Sigmoid colon (tissue), 7 donors: Measurements from ENCODE around the gene SLC16A3. TPM values are rescaled to one million over a fixed set of nuclear protein-coding genes. Genes with fewer than 3 reads are reported as not detected.
A peak's percentile ranks its signal among the peaks of the same experiment; 100 is the strongest.

Experiments used
- DNase-seq: peaks from one replicate; pipeline ENCODE4 v3.0.0-alpha.2; 2019
- H3K27ac ChIP-seq, 4 donors: fragments of 200-600 bp; sonication (generic); one replicate each; pipeline ENCODE4 v1.5.1; 2016 to 2019; ENCODE audit warnings: mild to moderate bottlenecking in 1 of 4
- H3K27me3 ChIP-seq, 3 donors: fragments of 200-600 bp; sonication (generic); one replicate each; pipeline ENCODE4 v1.5.1; 2019; ENCODE audit warnings: mild to moderate bottlenecking in 1 of 3
- H3K36me3 ChIP-seq, 4 donors: fragments of 200-600 bp; sonication (generic); one replicate each; pipeline ENCODE4 v1.5.1; 2016 to 2019
- H3K4me1 ChIP-seq, 4 donors: fragments of 200-600 bp; sonication (generic); one replicate each; pipeline ENCODE4 v1.5.1; 2017 to 2019
- H3K4me3 ChIP-seq, 4 donors: fragments of 200-600 bp; sonication (generic); one replicate each; pipeline ENCODE4 v1.5.1; 2017 to 2019; ENCODE audit warnings: mild to moderate bottlenecking in 2 of 4, moderate library complexity in 1 of 4
- H3K9me3 ChIP-seq, 4 donors: fragments of 200-600 bp in 3 of 4; sonication (generic) in 3 of 4; one replicate each; pipeline versions ENCODE4 v1.5.1 to v1.6.1; 2013 to 2019
- EP300 ChIP-seq, 4 donors: sonication (generic); formaldehyde crosslinking; IDR thresholded peaks; one replicate each; pipeline ENCODE4 v1.6.1; 2017; ENCODE audit warnings: antibody characterized with exemption in 4 of 4
- POLR2A ChIP-seq, 2 donors: fragments of 450-650 bp; IDR thresholded peaks; one replicate each; pipeline ENCODE4 v1.6.1; 2016; ENCODE audit warnings: antibody characterized with exemption in 2 of 2, mild to moderate bottlenecking in 2 of 2, moderate library complexity in 2 of 2
- POLR2AphosphoS5 ChIP-seq, 4 donors: sonication (generic); formaldehyde crosslinking; IDR thresholded peaks; one replicate each; pipeline ENCODE4 v1.6.1; 2017; ENCODE audit warnings: antibody characterized with exemption in 4 of 4
- WGBS, 2 donors: extraction: QIAGEN DNeasy Blood & Tissue Kit; methylation state at CpG; one replicate each; pipeline ENCODE4 v1.1.7; 2013; 5-methylcytosine and 5-hydroxymethylcytosine counted together
- intact Hi-C: fragments of 100-400 bp; cut with DNase I; formaldehyde crosslinking; loops from one replicate; pipeline ENCODE4 v1.15.1; 2023
- polyA plus RNA-seq, 3 donors: library from polyadenylated mRNA; stranded (reverse); fragments of 200-250 nt; gene quantifications; one replicate each; pipeline ENCODE4 v1.2.3, GENCODE V29; 2013
- total RNA-seq, 4 donors: library from RNA; depleted of rRNA; stranded (reverse); fragments of >200 nt; gene quantifications; one replicate each; pipeline ENCODE4 v1.1.0, GENCODE V29; 2016
- TF ChIP-seq, protein P1 (sequence below), 4 experiments: fragments of 450-650 bp in 3 of 4; fragments of 200-600 bp in 1 of 4; IDR thresholded peaks; one replicate each; pipeline ENCODE4 v1.5.1; 2016 to 2019; ENCODE audit warnings: antibody characterized with exemption in 4 of 4, mild to moderate bottlenecking in 3 of 4, moderate library complexity in 2 of 4
- donor health status: healthy with polysubstance abuse.
- donor health status: Bipolar disorder and iron deficiency.
- donor health status: healthy.

Gene SLC16A3
- total and polyA plus RNA-seq, 7 donors: 9.6 to 140 (median 12.6) TPM

DNA sequence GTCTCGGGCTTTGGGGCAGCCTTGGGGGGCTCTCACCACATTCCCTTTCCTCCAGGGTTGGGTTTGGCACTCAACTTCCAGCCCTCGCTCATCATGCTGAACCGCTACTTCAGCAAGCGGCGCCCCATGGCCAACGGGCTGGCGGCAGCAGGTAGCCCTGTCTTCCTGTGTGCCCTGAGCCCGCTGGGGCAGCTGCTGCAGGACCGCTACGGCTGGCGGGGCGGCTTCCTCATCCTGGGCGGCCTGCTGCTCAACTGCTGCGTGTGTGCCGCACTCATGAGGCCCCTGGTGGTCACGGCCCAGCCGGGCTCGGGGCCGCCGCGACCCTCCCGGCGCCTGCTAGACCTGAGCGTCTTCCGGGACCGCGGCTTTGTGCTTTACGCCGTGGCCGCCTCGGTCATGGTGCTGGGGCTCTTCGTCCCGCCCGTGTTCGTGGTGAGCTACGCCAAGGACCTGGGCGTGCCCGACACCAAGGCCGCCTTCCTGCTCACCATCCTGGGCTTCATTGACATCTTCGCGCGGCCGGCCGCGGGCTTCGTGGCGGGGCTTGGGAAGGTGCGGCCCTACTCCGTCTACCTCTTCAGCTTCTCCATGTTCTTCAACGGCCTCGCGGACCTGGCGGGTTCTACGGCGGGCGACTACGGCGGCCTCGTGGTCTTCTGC is 8.4 kb downstream of the SLC16A3 start:
- WGBS, 2 donors: 94 to 95% methylated on average over 59 of the region's 59 CpGs
- peak; percentile 74 for DNase-seq
- intact Hi-C loops: loop anchor here (2.0 kb wide), 1 partner anchor 62 kb away; no protein-coding TSS in a partner anchor
- Histone ChIP-seq H3K9me3 (no peaks in the 10 kb centered on the region), H3K4me1 (peaks cover 0 to 83% (median 70%) of the 10 kb centered on the region in 4 donors), H3K36me3 (peaks cover 0 to 19% (median 3%) of the 10 kb centered on the region in 4 donors), H3K27ac (peak overlapping the region; percentile 62 to 90 (median 86)), H3K27me3 (no peaks in the 10 kb centered on the region), H3K4me3 (no peak overlapping the region)
- TF ChIP-seq POLR2AphosphoS5 (IDR thresholded peaks at IDR 0.05): peak in 1 of 4 donors; percentile 24
- TF ChIP-seq EP300 (IDR thresholded peaks at IDR 0.05): no peak
- TF ChIP-seq, protein P1, sequence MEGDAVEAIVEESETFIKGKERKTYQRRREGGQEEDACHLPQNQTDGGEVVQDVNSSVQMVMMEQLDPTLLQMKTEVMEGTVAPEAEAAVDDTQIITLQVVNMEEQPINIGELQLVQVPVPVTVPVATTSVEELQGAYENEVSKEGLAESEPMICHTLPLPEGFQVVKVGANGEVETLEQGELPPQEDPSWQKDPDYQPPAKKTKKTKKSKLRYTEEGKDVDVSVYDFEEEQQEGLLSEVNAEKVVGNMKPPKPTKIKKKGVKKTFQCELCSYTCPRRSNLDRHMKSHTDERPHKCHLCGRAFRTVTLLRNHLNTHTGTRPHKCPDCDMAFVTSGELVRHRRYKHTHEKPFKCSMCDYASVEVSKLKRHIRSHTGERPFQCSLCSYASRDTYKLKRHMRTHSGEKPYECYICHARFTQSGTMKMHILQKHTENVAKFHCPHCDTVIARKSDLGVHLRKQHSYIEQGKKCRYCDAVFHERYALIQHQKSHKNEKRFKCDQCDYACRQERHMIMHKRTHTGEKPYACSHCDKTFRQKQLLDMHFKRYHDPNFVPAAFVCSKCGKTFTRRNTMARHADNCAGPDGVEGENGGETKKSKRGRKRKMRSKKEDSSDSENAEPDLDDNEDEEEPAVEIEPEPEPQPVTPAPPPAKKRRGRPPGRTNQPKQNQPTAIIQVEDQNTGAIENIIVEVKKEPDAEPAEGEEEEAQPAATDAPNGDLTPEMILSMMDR (IDR thresholded peaks at IDR 0.05): no peak
- no peak for TF ChIP-seq POLR2A (IDR thresholded peaks at IDR 0.05)

DNA sequence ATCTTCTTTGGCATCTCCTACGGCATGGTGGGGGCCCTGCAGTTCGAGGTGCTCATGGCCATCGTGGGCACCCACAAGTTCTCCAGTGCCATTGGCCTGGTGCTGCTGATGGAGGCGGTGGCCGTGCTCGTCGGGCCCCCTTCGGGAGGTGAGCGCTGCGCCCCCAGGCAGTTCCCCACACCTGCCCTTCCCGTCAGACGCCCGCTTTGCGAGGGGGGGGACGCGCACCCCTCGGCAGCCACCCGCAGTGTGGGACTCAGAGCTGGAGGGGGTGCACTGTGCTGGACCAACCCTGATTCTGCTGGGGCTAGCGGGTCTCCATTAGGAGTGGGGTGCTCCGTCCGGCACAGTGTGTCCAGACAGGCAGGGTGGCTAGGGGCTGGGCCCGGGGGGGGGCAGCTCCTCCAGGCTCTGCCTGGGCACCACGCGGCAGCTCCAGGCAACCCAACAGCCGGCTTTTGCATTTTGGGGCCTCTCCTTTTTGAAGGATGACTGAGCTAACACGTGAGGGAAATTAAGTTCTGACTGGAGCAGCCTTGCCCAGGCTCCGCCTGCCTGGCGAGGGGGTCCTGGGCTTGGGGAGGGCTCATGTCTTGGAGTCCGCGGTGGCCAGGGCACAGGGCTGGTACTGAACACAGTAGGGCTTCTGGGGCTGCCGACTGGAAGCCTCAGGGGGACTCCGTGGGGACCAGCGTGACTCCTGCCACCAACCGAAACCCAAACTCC is 9.1 kb downstream of the SLC16A3 start:
- TF ChIP-seq POLR2A (IDR thresholded peaks at IDR 0.05) (no peak), POLR2AphosphoS5 (IDR thresholded peaks at IDR 0.05) (no peak), EP300 (IDR thresholded peaks at IDR 0.05) (no peak)
- TF ChIP-seq, protein P1 (IDR thresholded peaks at IDR 0.05): no peak
- H3K27ac ChIP-seq: peak overlapping the region; percentile 81 to 90 (median 86)
- DNase-seq: peak; percentile 67
- intact Hi-C loops: loop anchor here (2.0 kb wide), 1 partner anchor 61 kb away; no protein-coding TSS in a partner anchor
- peaks cover 0 to 19% (median 3%) of the 10 kb centered on the region in 4 donors for H3K36me3 ChIP-seq
- no peaks in the 10 kb centered on the region for H3K9me3 ChIP-seq
- peaks cover 0 to 84% (median 73%) of the 10 kb centered on the region in 4 donors for H3K4me1 ChIP-seq
- 81 to 85% methylated on average over 34 of the region's 34 CpGs for WGBS, 2 donors
- no peak overlapping the region for H3K4me3 ChIP-seq
- no peaks in the 10 kb centered on the region for H3K27me3 ChIP-seq

DNA sequence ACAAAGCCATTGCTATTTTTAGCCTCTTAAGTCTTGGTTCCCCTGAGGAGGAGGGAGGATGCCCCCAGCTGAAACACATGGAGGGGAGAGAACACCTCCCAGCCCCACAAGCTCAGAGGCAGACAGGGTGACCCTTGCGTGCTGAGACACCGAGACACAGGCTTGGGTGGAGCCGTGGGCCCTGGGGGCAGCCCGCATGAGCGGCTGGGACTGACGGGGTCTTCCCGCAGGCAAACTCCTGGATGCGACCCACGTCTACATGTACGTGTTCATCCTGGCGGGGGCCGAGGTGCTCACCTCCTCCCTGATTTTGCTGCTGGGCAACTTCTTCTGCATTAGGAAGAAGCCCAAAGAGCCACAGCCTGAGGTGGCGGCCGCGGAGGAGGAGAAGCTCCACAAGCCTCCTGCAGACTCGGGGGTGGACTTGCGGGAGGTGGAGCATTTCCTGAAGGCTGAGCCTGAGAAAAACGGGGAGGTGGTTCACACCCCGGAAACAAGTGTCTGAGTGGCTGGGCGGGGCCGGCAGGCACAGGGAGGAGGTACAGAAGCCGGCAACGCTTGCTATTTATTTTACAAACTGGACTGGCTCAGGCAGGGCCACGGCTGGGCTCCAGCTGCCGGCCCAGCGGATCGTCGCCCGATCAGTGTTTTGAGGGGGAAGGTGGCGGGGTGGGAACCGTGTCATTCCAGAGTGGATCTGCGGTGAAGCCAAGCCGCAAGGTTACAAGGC is 9.8 kb downstream of the SLC16A3 start:
- 9 to 34% methylated on average over 33 of the region's 33 CpGs for WGBS, 2 donors
- Histone ChIP-seq H3K27ac (peak overlapping the region; percentile 81 to 90 (median 86)), H3K36me3 (peaks cover 0 to 23% (median 3%) of the 10 kb centered on the region in 4 donors), H3K9me3 (no peaks in the 10 kb centered on the region), H3K4me3 (no peak overlapping the region), H3K4me1 (peaks cover 0 to 91% (median 80%) of the 10 kb centered on the region in 4 donors), H3K27me3 (no peaks in the 10 kb centered on the region)
- TF ChIP-seq, protein P1 (IDR thresholded peaks at IDR 0.05): no peak
- TF ChIP-seq POLR2AphosphoS5 (IDR thresholded peaks at IDR 0.05): peak; percentile 26 to 72 (median 58)
- peak in 1 of 2 donors; percentile 65 for TF ChIP-seq POLR2A (IDR thresholded peaks at IDR 0.05)
- TF ChIP-seq EP300 (IDR thresholded peaks at IDR 0.05): no peak
- DNase-seq: peak; percentile 94
- intact Hi-C loops: no loop called here

DNA sequence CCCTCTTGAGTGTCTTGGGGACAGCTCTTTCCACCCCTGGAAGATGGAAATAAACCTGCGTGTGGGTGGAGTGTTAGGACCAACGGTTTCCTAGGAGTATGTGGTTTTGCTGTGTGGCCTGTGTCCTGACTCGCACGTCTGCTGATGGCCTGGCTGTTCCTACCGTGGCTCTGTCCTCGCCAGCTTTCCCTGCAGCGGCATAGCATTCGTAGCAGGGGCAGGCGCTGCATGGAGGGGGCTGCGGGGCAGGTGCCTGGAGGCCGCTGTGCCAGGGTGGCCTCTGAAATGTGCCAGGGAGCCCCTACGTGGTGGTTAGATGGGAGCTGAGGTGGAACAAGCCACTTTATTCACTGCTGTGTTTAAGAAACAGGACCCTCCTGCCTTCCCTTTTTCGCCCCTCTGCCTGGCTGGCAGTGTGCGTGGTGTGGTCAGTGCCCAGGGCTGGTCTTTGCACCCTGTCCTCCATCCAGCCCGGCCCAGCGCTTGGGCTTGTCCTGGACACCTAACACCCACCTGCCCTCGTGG is 10.6 kb downstream of the SLC16A3 start:
- intact Hi-C loops: no loop called here
- no peak overlapping the region for H3K4me3 ChIP-seq
- H3K4me1 ChIP-seq: peaks cover 0 to 99% (median 86%) of the 10 kb centered on the region in 4 donors
- 77 to 81% methylated on average over 17 of the region's 17 CpGs for WGBS, 2 donors
- peaks cover 0 to 31% (median 5%) of the 10 kb centered on the region in 4 donors for H3K36me3 ChIP-seq
- H3K27me3 ChIP-seq: no peaks in the 10 kb centered on the region
- H3K9me3 ChIP-seq: no peaks in the 10 kb centered on the region
- H3K27ac ChIP-seq: peak overlapping the region; percentile 81 to 90 (median 86)
- TF ChIP-seq POLR2A (IDR thresholded peaks at IDR 0.05): no peak
- TF ChIP-seq, protein P1 (IDR thresholded peaks at IDR 0.05): no peak
- no peak for TF ChIP-seq EP300 (IDR thresholded peaks at IDR 0.05)
- TF ChIP-seq POLR2AphosphoS5 (IDR thresholded peaks at IDR 0.05): no peak
- DNase-seq: no peak
